HEK293 (cell line): Measurements from ENCODE around the gene AK8.

Experiments
- CTCF ChIA-PET: fragments of 350-600 bp; formaldehyde crosslinking; extraction: SDS; loops from one replicate; lab custom pipeline; 2021; ENCODE audit warnings: antibody characterized with exemption; lab: Yijun Ruan, JAX
- POLR2A ChIA-PET: fragments of 300-600 bp; formaldehyde crosslinking; extraction: SDS; loops from one replicate; lab custom pipeline; 2020; ENCODE audit warnings: antibody characterized with exemption, inconsistent platforms; lab: Yijun Ruan, JAX
- H3K27ac ChIP-seq: fragments of 200-500 bp; sonication (Bioruptor generic); 2 replicates; pipeline ENCODE4 v1.5.1; 2014; ENCODE audit warnings: low read depth, low read length, control low read depth, inconsistent platforms; ENCODE audit errors: extremely low read depth
- H3K36me3 ChIP-seq, 2 experiments: fragments of 200-500 bp in 1 of 2; sonication (Bioruptor generic) in 1 of 2; 1 replicate in 1 of 2; 2 replicates in 1 of 2; pipeline ENCODE4 v1.5.1; 2014 to 2017; ENCODE audit warnings: inconsistent platforms in 2 of 2, low read length in 2 of 2; ENCODE audit not compliant: control insufficient read depth in 2 of 2, insufficient read depth in 1 of 2
- H3K4me1 ChIP-seq: fragments of 200-500 bp; sonication (Bioruptor generic); 2 replicates; pipeline ENCODE4 v1.5.1; 2014; ENCODE audit warnings: mild to moderate bottlenecking, low read length, inconsistent platforms; ENCODE audit not compliant: control insufficient read depth, insufficient read depth
- H3K4me3 ChIP-seq: 2 replicates; pipeline ENCODE4 v1.5.1; 2011; ENCODE audit warnings: low read depth, mild to moderate bottlenecking, control low read depth, low read length, moderate library complexity
- H3K9me3 ChIP-seq: fragments of 200-500 bp; sonication (Bioruptor generic); 2 replicates; pipeline ENCODE4 v1.5.1; 2014; ENCODE audit warnings: low read depth, low read length, inconsistent platforms; ENCODE audit not compliant: control insufficient read depth, insufficient read depth
- EGR2 ChIP-seq: fragments of 450-650 bp; formaldehyde crosslinking; IDR thresholded peaks from 2 replicates; pipeline ENCODE4 v1.5.1; 2016; ENCODE audit warnings: low read depth, missing biosample characterization, missing genetic modification characterization
- ELK4 ChIP-seq: IDR thresholded peaks from 2 replicates; pipeline ENCODE4 v1.6.1; 2011; ENCODE audit warnings: mild to moderate bottlenecking, low read depth, low read length, borderline replicate concordance
- GLIS1 ChIP-seq: fragments of 450-650 bp; formaldehyde crosslinking; IDR thresholded peaks from 2 replicates; pipeline ENCODE4 v1.5.1; 2016; ENCODE audit warnings: missing biosample characterization, missing genetic modification characterization
- KLF8 ChIP-seq: fragments of 450-650 bp; formaldehyde crosslinking; IDR thresholded peaks from 2 replicates; pipeline ENCODE4 v1.5.1; 2016; ENCODE audit warnings: missing biosample characterization, missing genetic modification characterization
- MYNN ChIP-seq: fragments of 450-650 bp; formaldehyde crosslinking; IDR thresholded peaks from 2 replicates; pipeline ENCODE4 v1.5.1; 2016; ENCODE audit warnings: missing biosample characterization, missing genetic modification characterization, borderline replicate concordance
- RBAK ChIP-seq: fragments of 450-650 bp; formaldehyde crosslinking; IDR thresholded peaks from 2 replicates; pipeline ENCODE4 v1.5.1; 2016; ENCODE audit warnings: missing biosample characterization, missing genetic modification characterization
- REPIN1 ChIP-seq: fragments of 450-650 bp; formaldehyde crosslinking; IDR thresholded peaks from 2 replicates; pipeline ENCODE4 v1.5.1; 2017; ENCODE audit warnings: missing biosample characterization, missing genetic modification characterization, low read depth
- SP2 ChIP-seq: fragments of 450-650 bp; formaldehyde crosslinking; IDR thresholded peaks from 2 replicates; pipeline ENCODE4 v1.5.1; 2016; ENCODE audit warnings: missing biosample characterization, missing genetic modification characterization
- TRIM28 ChIP-seq: IDR thresholded peaks from 2 replicates; pipeline ENCODE4 v1.6.1; 2011; ENCODE audit warnings: low read length, control low read depth, borderline replicate concordance
- YY1 ChIP-seq: fragments of 450-650 bp; formaldehyde crosslinking; IDR thresholded peaks from 2 replicates; pipeline ENCODE4 v1.5.1; 2018; ENCODE audit warnings: missing biosample characterization, missing genetic modification characterization
- ZBTB1 ChIP-seq: fragments of 450-650 bp; formaldehyde crosslinking; IDR thresholded peaks from 2 replicates; pipeline ENCODE4 v1.5.1; 2016; ENCODE audit warnings: missing biosample characterization, missing genetic modification characterization
- ZFP37 ChIP-seq: fragments of 450-650 bp; formaldehyde crosslinking; IDR thresholded peaks from 2 replicates; pipeline ENCODE4 v1.5.1; 2016; ENCODE audit warnings: missing biosample characterization, missing genetic modification characterization
- ZIC2 ChIP-seq: fragments of 450-650 bp; formaldehyde crosslinking; IDR thresholded peaks from 2 replicates; pipeline ENCODE4 v1.5.1; 2016; ENCODE audit warnings: missing biosample characterization, missing genetic modification characterization
- ZNF132 ChIP-seq: fragments of 450-650 bp; formaldehyde crosslinking; IDR thresholded peaks from 2 replicates; pipeline ENCODE4 v1.5.1; 2017; ENCODE audit warnings: missing biosample characterization, missing genetic modification characterization, borderline replicate concordance
- ZNF174 ChIP-seq: fragments of 450-650 bp; formaldehyde crosslinking; IDR thresholded peaks from 2 replicates; pipeline ENCODE4 v1.5.0; 2017; ENCODE audit warnings: missing biosample characterization, mild to moderate bottlenecking, missing genetic modification characterization
- ZNF202 ChIP-seq: fragments of 450-650 bp; formaldehyde crosslinking; IDR thresholded peaks from 2 replicates; pipeline ENCODE4 v1.5.1; 2016; ENCODE audit warnings: missing biosample characterization, missing genetic modification characterization, borderline replicate concordance
- ZNF24 ChIP-seq: fragments of 450-650 bp; formaldehyde crosslinking; IDR thresholded peaks from 2 replicates; pipeline ENCODE4 v1.5.1; 2016; ENCODE audit warnings: missing biosample characterization, missing genetic modification characterization
- ZNF280C ChIP-seq: fragments of 450-650 bp; formaldehyde crosslinking; IDR thresholded peaks from 2 replicates; pipeline ENCODE4 v1.5.1; 2016; ENCODE audit warnings: missing biosample characterization, missing genetic modification characterization
- ZNF280D ChIP-seq: fragments of 450-650 bp; formaldehyde crosslinking; IDR thresholded peaks from 2 replicates; pipeline ENCODE4 v1.5.1; 2016; ENCODE audit warnings: missing biosample characterization, missing genetic modification characterization
- ZNF423 ChIP-seq: fragments of 450-650 bp; formaldehyde crosslinking; IDR thresholded peaks from 2 replicates; pipeline ENCODE4 v1.5.1; 2016; ENCODE audit warnings: missing biosample characterization, missing genetic modification characterization
- ZNF426 ChIP-seq: fragments of 450-650 bp; formaldehyde crosslinking; IDR thresholded peaks from 2 replicates; pipeline ENCODE4 v1.5.1; 2017; ENCODE audit warnings: missing biosample characterization, missing genetic modification characterization, mild to moderate bottlenecking, inconsistent platforms, moderate library complexity
- ZNF48 ChIP-seq: fragments of 450-650 bp; formaldehyde crosslinking; IDR thresholded peaks from 2 replicates; pipeline ENCODE4 v1.5.1; 2016; ENCODE audit warnings: missing biosample characterization, missing genetic modification characterization
- ZNF488 ChIP-seq: fragments of 450-650 bp; formaldehyde crosslinking; IDR thresholded peaks from 2 replicates; pipeline ENCODE4 v1.5.1; 2016; ENCODE audit warnings: missing biosample characterization, missing genetic modification characterization
- ZNF514 ChIP-seq: fragments of 450-650 bp; formaldehyde crosslinking; IDR thresholded peaks from 2 replicates; pipeline ENCODE4 v1.5.1; 2016; ENCODE audit warnings: missing biosample characterization, missing genetic modification characterization
- ZNF747 ChIP-seq: fragments of 450-650 bp; formaldehyde crosslinking; IDR thresholded peaks from 2 replicates; pipeline ENCODE4 v1.5.1; 2016; ENCODE audit warnings: missing biosample characterization, missing genetic modification characterization
- ZSCAN18 ChIP-seq: fragments of 450-650 bp; formaldehyde crosslinking; IDR thresholded peaks from 2 replicates; pipeline ENCODE4 v1.5.1; 2016; ENCODE audit warnings: missing biosample characterization, missing genetic modification characterization
- ZSCAN4 ChIP-seq: fragments of 450-650 bp; formaldehyde crosslinking; IDR thresholded peaks from 2 replicates; pipeline ENCODE4 v1.5.1; 2017; ENCODE audit warnings: missing biosample characterization, missing genetic modification characterization

AK8 gene

GRCh38 chr9:132798817-132799790 lies 79.0 kb downstream of the AK8 start:
- peaks cover 8% of the 10 kb centered on the region for H3K4me1 ChIP-seq
- H3K36me3 ChIP-seq, result no peaks in the 10 kb centered on the region
- POLR2A ChIA-PET, result interaction anchor here (0.6 to 1.0 kb wide), 2 partner anchors 129 to 343 kb away, joined by 3 to 4 read pairs; partner anchors contain the start of genes DDX31 and GTF3C4
- H3K4me3 ChIP-seq, result no peak overlapping the region
- 0 out of 2 replicates have a peak overlapping the region, but pooled peaks have one; percentile 4 for H3K27ac ChIP-seq
- H3K9me3 ChIP-seq, result no peaks in the 10 kb centered on the region
- CTCF ChIA-PET, result interaction anchor here (0.6 to 3.7 kb wide), 36 partner anchors 9 to 664 kb away, joined by 3 to 25 read pairs (median 3); partner anchors contain the start of gene DDX31
- TF ChIP-seq EGR2 (peak; percentile 97), SP2 (no peak), ZSCAN18 (tag by site-specific recombination) (no peak), ELK4 (no peak), MYNN (tag by site-specific recombination) (peak; percentile 48; the same call in 1 of the 2 replicates), ZFP37 (tag by site-specific recombination) (no peak), ZBTB1 (tag by site-specific recombination) (no peak; the same call in 1 of the 2 replicates), YY1 (tag by site-specific recombination) (no peak), ZNF48 (tag by site-specific recombination) (no peak), TRIM28 (no peak), ZNF174 (tag by site-specific recombination) (no peak), ZNF514 (no peak), GLIS1 (tag by site-specific recombination) (peak; percentile 90), REPIN1 (tag by site-specific recombination) (no peak), KLF8 (tag by site-specific recombination) (peak; percentile 41; the same call in 1 of the 2 replicates), ZNF426 (tag by site-specific recombination) (no peak), RBAK (no peak), ZNF202 (tag by site-specific recombination) (no peak), ZNF423 (tag by site-specific recombination) (peak; percentile 99), ZSCAN4 (tag by site-specific recombination) (peak; percentile 83), ZNF280C (tag by site-specific recombination) (peak; percentile 24; the same call in 1 of the 2 replicates), ZNF747 (tag by site-specific recombination) (no peak), ZNF132 (tag by site-specific recombination) (no peak), ZNF280D (tag by site-specific recombination) (no peak), ZNF24 (tag by site-specific recombination) (peak; percentile 56; the same call in 1 of the 2 replicates), ZIC2 (tag by site-specific recombination) (peak; percentile 99), ZNF488 (tag by site-specific recombination) (no peak)
